IMR-90 (cell line): ENCODE data around the gene GPR62. TPM values are rescaled to one million over a fixed set of nuclear protein-coding genes. Genes with fewer than 3 reads are reported as not detected.

Experiments used
- ATAC-seq: fragments of 200-7000 bp; cut with Tn5 transposase; 2 replicates; pipeline ENCODE4 v1.9.1; 2020; ENCODE audit warnings: low read depth, mild to moderate bottlenecking, moderate library complexity
- BruUV-seq: library from RNA; stranded (reverse); fragments of 400-500 nt; replicated peaks from 2 replicates; lab custom pipeline; 2021; lab: Mats Ljungman, UMichigan
- CTCF ChIA-PET: fragments of 300-600 bp; formaldehyde crosslinking; extraction: SDS; loops from one replicate; lab custom pipeline; 2021; ENCODE audit warnings: antibody characterized with exemption; lab: Yijun Ruan, JAX
- POLR2A ChIA-PET: fragments of 300-600 bp; sonication (Branson Sonifier 250); formaldehyde crosslinking; loops from one replicate; lab custom pipeline; 2022; ENCODE audit warnings: antibody characterized with exemption; ENCODE audit not compliant: unreplicated experiment; lab: Charles Lee
- DNase-seq: peaks from one replicate; pipeline ENCODE4 v3.0.0; 2013
- H2AFZ ChIP-seq: replicated peaks from 2 replicates; pipeline ENCODE3; 2013; ENCODE audit warnings: low read length, mild to moderate bottlenecking; ENCODE audit not compliant: poor library complexity
- H2AK5ac ChIP-seq: 2 replicates; pipeline ENCODE4 v1.6.1; 2013; ENCODE audit warnings: low read depth, low read length, inconsistent platforms
- H2AK9ac ChIP-seq: replicated peaks from 2 replicates; pipeline ENCODE3; 2013; ENCODE audit warnings: mild to moderate bottlenecking, low read depth, low read length, moderate library complexity; ENCODE audit not compliant: poor library complexity
- H2BK120ac ChIP-seq: 2 replicates; pipeline ENCODE4 v1.6.1; 2013; ENCODE audit warnings: low read depth, low read length, inconsistent platforms
- H2BK15ac ChIP-seq: 3 replicates; pipeline ENCODE4 v1.6.1; 2013; ENCODE audit warnings: low read depth, low read length, inconsistent platforms
- H2BK20ac ChIP-seq: 2 replicates; pipeline ENCODE4 v1.6.1; 2013; ENCODE audit warnings: low read depth, mild to moderate bottlenecking, inconsistent platforms, low read length, moderate library complexity
- H2BK5ac ChIP-seq: 2 replicates; pipeline ENCODE4 v1.6.1; 2013; ENCODE audit warnings: mild to moderate bottlenecking, low read depth, low read length, inconsistent platforms; ENCODE audit not compliant: poor library complexity, severe bottlenecking
- H3K14ac ChIP-seq: replicated peaks from 2 replicates; pipeline ENCODE4 v1.6.1; 2013; ENCODE audit warnings: low read depth, low read length, inconsistent platforms
- H3K18ac ChIP-seq: 2 replicates; pipeline ENCODE4 v1.6.1; 2013; ENCODE audit warnings: low read depth, low read length, control low read depth
- H3K23ac ChIP-seq: 2 replicates; pipeline ENCODE4 v1.6.1; 2013; ENCODE audit warnings: low read depth, low read length, inconsistent platforms
- H3K27ac ChIP-seq: 2 replicates; pipeline ENCODE4 v1.5.1; 2013; ENCODE audit warnings: mild to moderate bottlenecking, control low read depth, low read length; ENCODE audit not compliant: insufficient read depth
- H3K27me3 ChIP-seq: 2 replicates; pipeline ENCODE4 v1.6.1; 2013; ENCODE audit warnings: low read length; ENCODE audit not compliant: control insufficient read depth, insufficient read depth
- H3K36me3 ChIP-seq: 2 replicates; pipeline ENCODE4 v1.6.1; 2013; ENCODE audit warnings: low read length, mixed read lengths; ENCODE audit not compliant: control insufficient read depth, insufficient read depth
- H3K4ac ChIP-seq: 2 replicates; pipeline ENCODE4 v1.6.1; 2013; ENCODE audit warnings: low read depth, low read length, inconsistent platforms
- H3K4me1 ChIP-seq: 2 replicates; pipeline ENCODE4 v1.6.1; 2013; ENCODE audit warnings: low read length, mixed read lengths; ENCODE audit not compliant: control insufficient read depth, insufficient read depth
- H3K4me2 ChIP-seq: 2 replicates; pipeline ENCODE4 v1.6.1; 2013; ENCODE audit warnings: low read depth, mild to moderate bottlenecking, control low read depth, low read length, moderate library complexity
- H3K4me3 ChIP-seq: 2 replicates; pipeline ENCODE4 v1.5.1; 2013; ENCODE audit warnings: low read depth, mild to moderate bottlenecking, control low read depth, low read length, moderate library complexity; ENCODE audit not compliant: insufficient read depth
- H3K56ac ChIP-seq: 2 replicates; pipeline ENCODE4 v1.6.1; 2013; ENCODE audit warnings: low read length, inconsistent platforms; ENCODE audit not compliant: insufficient read depth; ENCODE audit errors: extremely low read depth
- H3K79me1 ChIP-seq, 2 experiments: 2 replicates each; pipeline ENCODE4 v1.6.1; 2013; ENCODE audit warnings: low read length in 2 of 2, inconsistent platforms in 1 of 2, low read depth in 1 of 2
- H3K9ac ChIP-seq: 2 replicates; pipeline ENCODE4 v1.6.1; 2013; ENCODE audit warnings: low read depth, low read length, control low read depth
- H3K9me1 ChIP-seq: 2 replicates; pipeline ENCODE4 v1.6.1; 2013; ENCODE audit warnings: low read length, inconsistent platforms; ENCODE audit not compliant: insufficient read depth
- H3K9me3 ChIP-seq: 2 replicates; pipeline ENCODE4 v1.6.1; 2013; ENCODE audit warnings: low read length; ENCODE audit not compliant: control insufficient read depth, insufficient read depth
- H4K20me1 ChIP-seq: 2 replicates; pipeline ENCODE4 v1.6.1; 2013; ENCODE audit warnings: low read length, inconsistent platforms; ENCODE audit not compliant: insufficient read depth
- H4K5ac ChIP-seq: 2 replicates; pipeline ENCODE4 v1.6.1; 2013; ENCODE audit warnings: mild to moderate bottlenecking, low read depth, low read length, control low read depth
- H4K8ac ChIP-seq, 2 experiments: 2 replicates each; pipeline ENCODE4 v1.6.1; 2013; ENCODE audit warnings: low read depth in 2 of 2, low read length in 2 of 2, control low read depth in 1 of 2, inconsistent platforms in 1 of 2
- H4K91ac ChIP-seq: 2 replicates; pipeline ENCODE4 v1.6.1; 2013; ENCODE audit warnings: low read depth, low read length, inconsistent platforms; ENCODE audit not compliant: insufficient read depth
- FOS ChIP-seq: fragments of 150-350 bp; IDR thresholded peaks from 2 replicates; pipeline ENCODE4 v1.6.1; 2016; ENCODE audit warnings: low read depth, low read length
- NFE2L2 ChIP-seq: fragments of 150-350 bp; IDR thresholded peaks from 2 replicates; pipeline ENCODE4 v1.6.1; 2016; ENCODE audit warnings: low read depth, mild to moderate bottlenecking, low read length
- RCOR1 ChIP-seq: IDR thresholded peaks from 2 replicates; pipeline ENCODE4 v1.6.1; 2012; ENCODE audit warnings: mild to moderate bottlenecking, low read length, improper control_type of control experiment; ENCODE audit not compliant: insufficient replicate concordance
- USF2 ChIP-seq: fragments of 150-350 bp; IDR thresholded peaks from 2 replicates; pipeline ENCODE4 v1.6.1; 2017; ENCODE audit warnings: mild to moderate bottlenecking, antibody characterized with exemption, low read length, low read depth
- WGBS, 2 experiments: methylation state at CpG; one replicate each; pipeline versions ENCODE4 v1.1.5 to v1.1.7; 2013; ENCODE audit warnings: missing lambda C conversion rate in 2 of 2; ENCODE audit not compliant: insufficient read length in 1 of 2; ENCODE audit errors: extremely low coverage in 2 of 2; 5-methylcytosine and 5-hydroxymethylcytosine counted together
- dilution Hi-C: fragments of 300-500 bp; cut with HindIII; formaldehyde crosslinking; loops from one replicate; pipeline ENCODE4 v1.14.3; 2018; ENCODE audit warnings: low sequenced_read_pairs; ENCODE audit not compliant: unreplicated experiment
- in situ Hi-C: fragments of 300-500 bp; cut with MboI; formaldehyde crosslinking; loops from 3 replicates; pipeline ENCODE4 v1.14.3; 2019; ENCODE audit warnings: low sequenced_read_pairs, inconsistent platforms, mixed read lengths
- intact Hi-C: fragments of 100-400 bp; cut with micrococcal nuclease; formaldehyde crosslinking; loops from 2 replicates; pipeline ENCODE4 v1.10.0; 2022
- polyA plus RNA-seq, 3 experiments: library from polyadenylated mRNA; depleted of rRNA; stranded (reverse); fragments of >200 nt; gene quantifications; 2 replicates each; pipeline ENCODE4 v1.2.3, GENCODE V29; 2012; ENCODE audit warnings: low replicate concordance in 1 of 3
- total RNA-seq: library from RNA; depleted of rRNA; stranded (reverse); fragments of >200 nt; gene quantifications from 2 replicates; pipeline ENCODE4 v1.2.3, GENCODE V29; 2012
- TF ChIP-seq, protein P1 (sequence below): conservative IDR thresholded peaks from 2 replicates; pipeline ENCODE4 v1.5.1; 2012; ENCODE audit warnings: mild to moderate bottlenecking, low read depth, low read length, improper control_type of control experiment

Gene GPR62
- total and polyA plus RNA-seq, 2 of the 4 experiments (the other 2 are of a cell fraction): under 0.01 TPM; not detected in 1

DNA sequence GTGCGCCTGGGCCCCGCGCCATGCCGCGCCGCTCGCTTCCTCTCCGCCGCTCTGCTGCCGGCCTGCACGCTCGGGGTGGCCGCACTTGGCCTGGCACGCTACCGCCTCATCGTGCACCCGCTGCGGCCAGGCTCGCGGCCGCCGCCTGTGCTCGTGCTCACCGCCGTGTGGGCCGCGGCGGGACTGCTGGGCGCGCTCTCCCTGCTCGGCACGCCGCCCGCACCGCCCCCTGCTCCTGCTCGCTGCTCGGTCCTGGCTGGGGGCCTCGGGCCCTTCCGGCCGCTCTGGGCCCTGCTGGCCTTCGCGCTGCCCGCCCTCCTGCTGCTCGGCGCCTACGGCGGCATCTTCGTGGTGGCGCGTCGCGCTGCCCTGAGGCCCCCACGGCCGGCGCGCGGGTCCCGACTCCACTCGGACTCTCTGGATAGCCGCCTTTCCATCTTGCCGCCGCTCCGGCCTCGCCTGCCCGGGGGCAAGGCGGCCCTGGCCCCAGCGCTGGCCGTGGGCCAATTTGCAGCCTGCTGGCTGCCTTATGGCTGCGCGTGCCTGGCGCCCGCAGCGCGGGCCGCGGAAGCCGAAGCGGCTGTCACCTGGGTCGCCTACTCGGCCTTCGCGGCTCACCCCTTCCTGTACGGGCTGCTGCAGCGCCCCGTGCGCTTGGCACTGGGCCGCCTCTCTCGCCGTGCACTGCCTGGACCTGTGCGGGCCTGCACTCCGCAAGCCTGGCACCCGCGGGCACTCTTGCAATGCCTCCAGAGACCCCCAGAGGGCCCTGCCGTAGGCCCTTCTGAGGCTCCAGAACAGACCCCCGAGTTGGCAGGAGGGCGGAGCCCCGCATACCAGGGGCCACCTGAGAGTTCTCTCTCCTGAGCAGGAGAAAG, 951 bp downstream of the GPR62 start:
- H3K56ac ChIP-seq: no peak overlapping the region
- H3K9me3 ChIP-seq: no peaks in the 10 kb centered on the region
- H2BK5ac ChIP-seq: no peak overlapping the region
- no peak for TF ChIP-seq RCOR1
- TF ChIP-seq USF2: no peak
- no peak for TF ChIP-seq FOS
- TF ChIP-seq NFE2L2: no peak
- TF ChIP-seq, protein P1, sequence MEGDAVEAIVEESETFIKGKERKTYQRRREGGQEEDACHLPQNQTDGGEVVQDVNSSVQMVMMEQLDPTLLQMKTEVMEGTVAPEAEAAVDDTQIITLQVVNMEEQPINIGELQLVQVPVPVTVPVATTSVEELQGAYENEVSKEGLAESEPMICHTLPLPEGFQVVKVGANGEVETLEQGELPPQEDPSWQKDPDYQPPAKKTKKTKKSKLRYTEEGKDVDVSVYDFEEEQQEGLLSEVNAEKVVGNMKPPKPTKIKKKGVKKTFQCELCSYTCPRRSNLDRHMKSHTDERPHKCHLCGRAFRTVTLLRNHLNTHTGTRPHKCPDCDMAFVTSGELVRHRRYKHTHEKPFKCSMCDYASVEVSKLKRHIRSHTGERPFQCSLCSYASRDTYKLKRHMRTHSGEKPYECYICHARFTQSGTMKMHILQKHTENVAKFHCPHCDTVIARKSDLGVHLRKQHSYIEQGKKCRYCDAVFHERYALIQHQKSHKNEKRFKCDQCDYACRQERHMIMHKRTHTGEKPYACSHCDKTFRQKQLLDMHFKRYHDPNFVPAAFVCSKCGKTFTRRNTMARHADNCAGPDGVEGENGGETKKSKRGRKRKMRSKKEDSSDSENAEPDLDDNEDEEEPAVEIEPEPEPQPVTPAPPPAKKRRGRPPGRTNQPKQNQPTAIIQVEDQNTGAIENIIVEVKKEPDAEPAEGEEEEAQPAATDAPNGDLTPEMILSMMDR: peak; percentile 4; the same call in 1 of the 2 replicates
- H3K9ac ChIP-seq: no peak overlapping the region
- H2AK9ac ChIP-seq: no peak overlapping the region
- no peak overlapping the region for H2AK5ac ChIP-seq
- no peak overlapping the region for H2BK20ac ChIP-seq
- ChIA-PET POLR2A (no interaction called here), CTCF (no interaction called here)
- dilution Hi-C loops: no loop called here
- ATAC-seq (peak; percentile 27), DNase-seq (no peak)
- peaks cover 9% of the 10 kb centered on the region for H3K4me1 ChIP-seq
- BruUV-seq: no TSS peak
- peaks cover 3% of the 10 kb centered on the region; the same call in 1 of the 2 replicates for H4K20me1 ChIP-seq
- peaks cover 32% of the 10 kb centered on the region for H3K36me3 ChIP-seq
- H3K4me2 ChIP-seq: no peak overlapping the region
- H3K27ac ChIP-seq: no peak overlapping the region
- H3K27me3 ChIP-seq: no peaks in the 10 kb centered on the region
- H4K8ac ChIP-seq: no peak overlapping the region
- H3K14ac ChIP-seq: no peak overlapping the region
- H4K5ac ChIP-seq: no peak overlapping the region
- H4K91ac ChIP-seq: no peak overlapping the region
- peaks cover 0 to 5% of the 10 kb centered on the region in 2 experiments; a peak in 2 of 4 replicates for H3K79me1 ChIP-seq
- no peak overlapping the region for H3K18ac ChIP-seq
- intact Hi-C loops: no loop called here
- peak overlapping the region; percentile 69 for H2AFZ ChIP-seq
- no peak overlapping the region for H2BK15ac ChIP-seq
- H3K23ac ChIP-seq: no peak overlapping the region
- no peak overlapping the region for H2BK120ac ChIP-seq
- in situ Hi-C loops: loop anchor here (25.0 kb wide), 1 partner anchor 1619 kb away; the partner anchor contains the start of genes RASSF1, TUSC2 and ZMYND10
- no peak overlapping the region for H3K4ac ChIP-seq
- 19% methylated on average over 47 of the region's 97 CpGs; no CpG with 5 or more reads in 1 of the 2 experiments for WGBS, 2 experiments
- H3K4me3 ChIP-seq: no peak overlapping the region
- peaks cover 6% of the 10 kb centered on the region; the same call in 1 of the 2 replicates for H3K9me1 ChIP-seq
